Inflammatory macrophage treated with lipopolysaccharide for 4 hours (primary cell): ENCODE data around the gene LCN2.

Experiments
- DNase-seq: peaks from one replicate; pipeline ENCODE4 v3.0.0-alpha.2; 2020

LCN2 gene

DNA sequence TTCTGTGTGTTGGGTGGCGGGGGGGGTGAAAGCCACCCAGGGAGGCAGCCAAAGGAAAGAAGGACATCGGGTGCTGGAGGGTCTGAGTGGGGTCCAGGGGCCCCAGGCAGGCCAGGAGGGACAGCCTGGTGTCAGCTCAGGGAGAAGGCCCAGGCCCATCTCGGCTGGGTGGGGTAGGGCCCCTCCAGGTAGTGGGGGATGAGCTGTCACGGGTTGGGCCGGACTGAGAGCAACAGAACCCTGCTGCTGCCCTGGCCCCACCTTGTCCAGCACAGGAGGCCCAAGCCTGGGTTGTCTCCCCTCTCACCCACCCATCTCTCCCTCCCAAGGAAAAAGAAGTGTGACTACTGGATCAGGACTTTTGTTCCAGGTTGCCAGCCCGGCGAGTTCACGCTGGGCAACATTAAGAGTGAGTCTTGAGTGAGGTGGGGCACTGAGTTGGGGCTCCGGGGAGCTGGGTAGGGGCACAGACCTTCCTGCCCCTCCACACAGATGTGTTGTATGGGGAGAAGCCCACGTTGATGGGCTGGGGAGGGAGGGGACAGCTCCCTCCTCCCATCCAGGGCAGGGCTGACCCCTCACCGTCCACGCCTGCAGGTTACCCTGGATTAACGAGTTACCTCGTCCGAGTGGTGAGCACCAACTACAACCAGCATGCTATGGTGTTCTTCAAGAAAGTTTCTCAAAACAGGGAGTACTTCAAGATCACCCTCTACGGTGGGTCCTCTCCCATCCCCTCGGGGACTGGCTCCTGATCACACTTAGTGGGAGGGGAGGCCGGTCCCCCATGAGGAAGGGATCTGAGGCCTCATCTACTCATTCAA, 2.3 kb downstream of the LCN2 start:
- no peak for DNase-seq

DNA sequence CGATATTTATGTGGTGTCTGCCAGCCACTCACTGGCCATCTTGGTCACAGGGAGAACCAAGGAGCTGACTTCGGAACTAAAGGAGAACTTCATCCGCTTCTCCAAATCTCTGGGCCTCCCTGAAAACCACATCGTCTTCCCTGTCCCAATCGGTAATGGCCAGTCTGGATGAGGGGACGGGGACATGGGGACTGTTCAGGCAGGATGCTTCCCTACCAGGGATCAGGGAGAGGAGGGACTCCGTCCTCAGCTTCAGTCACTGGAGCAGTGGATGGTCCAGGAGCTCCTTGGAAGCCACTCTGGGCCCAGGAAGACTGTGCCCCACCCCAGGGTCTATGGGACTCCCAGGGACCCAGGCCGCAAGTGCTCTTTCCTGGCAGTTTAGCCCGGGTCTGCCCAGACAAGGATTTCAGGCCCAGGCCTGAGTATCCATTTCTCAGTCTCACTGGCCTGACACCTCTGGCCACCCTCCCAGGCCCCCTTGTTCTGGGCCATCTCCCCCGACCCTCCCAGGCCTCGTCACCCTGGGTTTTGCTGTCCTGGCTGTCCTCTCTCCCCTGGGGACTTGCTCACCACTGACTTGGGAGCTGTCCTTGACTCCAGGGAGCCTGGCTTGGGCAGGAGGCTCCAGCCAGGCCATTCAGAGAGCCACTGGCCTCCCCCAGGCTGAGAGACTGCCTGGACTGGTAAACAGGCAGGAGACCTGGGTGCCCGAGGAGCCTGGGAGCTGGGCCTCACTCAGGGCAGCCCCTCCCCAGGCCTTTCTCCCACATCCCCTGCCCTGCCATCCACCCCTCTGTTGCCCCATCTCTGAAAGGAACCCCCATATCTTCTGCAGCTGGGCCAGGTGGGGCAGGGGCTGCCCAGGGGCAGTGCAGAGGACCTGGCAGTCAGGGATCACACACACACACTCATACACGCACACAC, 3.1 kb downstream of the LCN2 start:
- no peak for DNase-seq

DNA sequence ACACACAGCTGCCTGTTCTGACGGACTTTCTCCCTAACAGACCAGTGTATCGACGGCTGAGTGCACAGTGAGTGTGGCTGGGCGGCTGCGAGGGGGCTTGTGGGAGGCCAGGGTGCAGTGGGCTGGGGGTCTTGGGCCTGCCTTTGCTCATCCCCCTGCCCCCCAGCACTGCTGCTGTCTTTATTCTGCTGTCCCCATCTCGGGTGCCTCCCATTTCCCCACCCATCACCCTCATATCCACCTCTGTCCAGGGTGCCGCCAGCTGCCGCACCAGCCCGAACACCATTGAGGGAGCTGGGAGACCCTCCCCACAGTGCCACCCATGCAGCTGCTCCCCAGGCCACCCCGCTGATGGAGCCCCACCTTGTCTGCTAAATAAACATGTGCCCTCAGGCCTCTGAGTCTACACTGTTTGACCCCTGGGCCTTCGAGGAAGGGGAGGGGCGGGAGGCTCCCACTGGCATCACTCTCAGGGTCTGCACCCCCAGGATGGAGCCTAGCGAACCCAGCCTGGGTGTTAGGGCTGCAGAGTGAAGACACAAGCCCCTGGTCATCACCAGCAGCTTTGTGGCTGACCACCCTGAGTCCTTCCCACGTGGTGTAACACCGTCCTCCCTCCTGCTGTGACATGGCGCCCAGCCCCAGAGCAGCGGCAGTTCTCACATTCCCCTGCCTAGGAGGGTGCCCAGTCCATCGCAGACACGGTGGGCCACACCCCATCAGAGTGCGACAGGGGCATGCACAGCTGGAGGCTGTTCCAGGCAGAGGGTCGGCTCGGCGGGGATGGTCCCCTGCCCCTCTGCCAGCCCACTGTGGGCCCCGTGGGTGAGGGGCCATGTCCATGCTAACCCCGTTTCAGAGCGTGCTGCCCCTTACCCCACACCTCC, 4.0 kb downstream of the LCN2 start:
- DNase-seq, result no peak

DNA sequence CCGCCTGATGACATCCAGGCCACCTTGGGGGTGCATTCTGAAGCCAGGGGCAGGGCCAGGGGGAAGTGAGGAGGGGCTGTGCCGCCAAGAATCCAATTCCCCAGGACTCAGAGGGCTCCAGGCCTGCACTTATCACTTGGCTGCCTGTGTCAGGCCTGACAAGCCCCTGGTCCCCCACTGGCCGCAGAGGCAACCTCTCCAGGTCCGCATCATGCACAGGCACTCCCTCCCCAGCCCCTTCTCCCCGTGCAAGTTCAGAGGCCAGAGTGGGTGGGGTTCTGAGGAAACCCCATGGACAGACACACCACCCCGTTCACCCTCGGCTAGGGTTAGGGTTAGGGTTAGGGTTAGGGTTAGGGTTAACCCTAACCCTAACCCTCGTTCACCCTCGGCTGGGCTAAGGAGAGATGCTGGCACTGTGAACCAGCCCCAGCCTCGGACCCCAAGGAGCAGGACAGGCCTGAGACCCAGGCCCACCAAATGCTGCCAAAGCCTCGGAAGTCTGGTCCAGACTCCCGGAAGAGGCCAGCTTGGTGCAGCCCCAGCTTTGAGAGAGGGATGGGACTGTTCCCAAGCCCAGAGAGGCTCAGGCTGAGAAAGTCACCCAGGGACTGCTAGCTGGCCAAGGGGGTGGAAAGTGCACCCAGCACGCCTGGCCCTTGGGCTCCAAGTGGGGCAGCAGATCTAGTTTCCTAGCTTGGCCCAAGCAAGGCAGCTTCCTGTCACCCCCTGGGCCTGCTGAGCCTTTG, 4.9 kb downstream of the LCN2 start:
- DNase-seq, result no peak

DNA sequence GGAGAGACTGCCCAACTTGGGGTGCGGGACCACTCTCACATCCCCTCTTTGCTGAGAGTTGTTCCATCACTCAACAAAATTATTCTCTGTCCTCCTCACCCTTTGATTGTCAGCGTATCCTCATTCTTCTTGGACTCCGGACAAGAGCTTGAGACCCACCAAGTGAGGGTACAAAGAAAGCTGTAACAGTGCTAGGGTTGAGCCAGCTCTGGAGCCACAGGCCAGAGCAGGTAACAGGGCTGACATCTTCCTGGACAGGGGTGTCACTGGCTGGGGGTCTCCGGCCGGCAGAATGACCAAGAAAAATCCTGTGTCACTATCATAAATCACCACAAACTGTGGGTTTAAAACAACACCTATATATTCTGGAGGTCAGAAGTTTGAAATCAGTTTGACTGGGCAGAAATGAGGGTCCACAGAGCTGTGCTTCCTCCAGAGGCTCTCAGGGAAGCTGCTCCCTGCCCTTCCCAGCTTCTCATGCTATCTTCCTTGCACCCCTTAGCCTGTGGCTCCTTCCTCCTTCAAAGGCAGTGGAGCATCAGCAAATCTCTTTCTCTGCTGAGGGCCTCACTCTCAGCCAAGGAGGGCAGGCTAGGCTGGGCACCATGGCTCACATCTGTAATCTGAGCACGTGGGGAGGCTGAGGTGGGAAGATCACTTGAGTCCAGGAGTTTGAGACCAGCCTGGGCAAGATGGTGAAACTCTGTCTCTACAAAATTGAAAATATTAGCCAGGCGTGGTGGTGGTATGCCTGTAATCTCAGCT, 6.7 kb downstream of the LCN2 start:
- DNase-seq, result no peak

DNA sequence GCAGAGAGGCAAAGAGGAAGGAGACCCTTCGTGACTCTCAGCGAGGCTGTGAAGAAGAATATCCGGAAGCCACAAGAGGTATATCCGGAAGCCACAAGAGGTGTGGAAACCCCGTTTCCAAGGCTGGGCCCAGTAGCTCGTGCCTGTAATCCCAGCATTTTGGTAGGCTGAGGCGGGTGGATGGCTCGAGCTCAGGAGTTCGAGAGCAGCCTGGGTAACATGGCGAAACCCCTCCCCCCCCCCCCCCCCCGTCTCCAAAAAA, 10.2 kb downstream of the LCN2 start:
- peak; percentile 50 for DNase-seq

DNA sequence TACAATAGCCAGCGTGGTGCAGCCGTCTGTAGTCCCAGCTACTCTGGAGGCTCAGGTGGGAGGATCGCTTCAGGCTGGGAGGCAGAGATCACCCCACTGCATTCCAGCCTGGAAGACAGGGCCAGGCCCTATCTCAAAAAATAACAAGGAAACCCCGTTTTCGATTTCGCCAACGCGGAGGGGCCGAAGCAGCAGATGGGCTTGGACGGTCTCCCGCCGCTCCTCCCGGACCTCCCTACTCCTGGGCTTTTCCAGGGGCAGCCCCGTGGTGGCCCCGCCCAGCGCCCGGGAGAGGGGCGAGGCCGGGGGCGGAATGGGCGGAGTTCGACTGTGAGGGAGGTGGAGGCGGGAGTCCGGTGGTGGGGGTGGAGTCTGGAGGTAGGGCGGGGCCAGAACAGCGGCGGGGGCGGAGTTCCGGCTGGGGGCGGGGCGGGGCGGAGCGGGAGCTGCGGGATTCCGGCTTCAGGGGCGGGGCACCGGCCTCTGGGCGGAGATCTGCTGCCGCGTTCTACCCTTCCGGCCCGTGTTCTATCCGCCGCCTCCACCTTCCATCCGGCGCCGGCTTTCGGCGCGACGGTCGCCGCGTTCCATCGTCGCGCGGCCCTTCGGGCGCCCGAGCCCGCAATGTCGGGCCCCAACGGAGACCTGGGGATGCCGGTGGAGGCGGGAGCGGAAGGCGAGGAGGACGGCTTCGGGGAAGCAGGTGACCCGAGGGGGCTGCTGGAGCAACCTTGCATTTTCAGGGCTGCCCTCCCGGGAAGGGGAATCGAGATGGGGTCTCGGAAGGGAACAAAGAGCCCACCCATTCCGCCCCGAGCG, 10.7 kb downstream of the LCN2 start, which contains the start of gene BBLN:
BBLN (plus strand) TSS at position 482 of the 819 bp plus-strand sequence; CDS start at position 625, 143 bp downstream.
- peak; percentile 88 for DNase-seq

DNA sequence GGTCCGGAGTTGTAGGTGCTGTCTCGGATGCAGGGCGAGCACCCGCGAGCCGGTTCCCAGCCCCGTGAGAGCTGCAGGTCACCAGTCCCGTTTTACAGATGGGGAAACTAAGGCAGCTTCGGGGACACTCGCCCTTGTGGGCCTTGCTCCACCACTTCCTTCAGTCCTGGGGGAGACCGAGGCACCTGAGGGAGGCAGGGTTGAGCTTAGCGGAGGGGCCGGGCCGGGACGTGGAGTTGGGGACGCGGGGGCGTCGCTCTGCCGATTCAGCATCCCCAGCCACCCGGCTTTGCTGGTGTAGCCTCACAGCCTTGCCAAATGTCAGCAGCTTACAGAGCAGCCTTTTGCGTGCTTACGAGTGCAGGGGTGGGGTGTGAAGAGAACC, 11.3 kb downstream of the LCN2 start:
- peak; percentile 39 for DNase-seq

DNA sequence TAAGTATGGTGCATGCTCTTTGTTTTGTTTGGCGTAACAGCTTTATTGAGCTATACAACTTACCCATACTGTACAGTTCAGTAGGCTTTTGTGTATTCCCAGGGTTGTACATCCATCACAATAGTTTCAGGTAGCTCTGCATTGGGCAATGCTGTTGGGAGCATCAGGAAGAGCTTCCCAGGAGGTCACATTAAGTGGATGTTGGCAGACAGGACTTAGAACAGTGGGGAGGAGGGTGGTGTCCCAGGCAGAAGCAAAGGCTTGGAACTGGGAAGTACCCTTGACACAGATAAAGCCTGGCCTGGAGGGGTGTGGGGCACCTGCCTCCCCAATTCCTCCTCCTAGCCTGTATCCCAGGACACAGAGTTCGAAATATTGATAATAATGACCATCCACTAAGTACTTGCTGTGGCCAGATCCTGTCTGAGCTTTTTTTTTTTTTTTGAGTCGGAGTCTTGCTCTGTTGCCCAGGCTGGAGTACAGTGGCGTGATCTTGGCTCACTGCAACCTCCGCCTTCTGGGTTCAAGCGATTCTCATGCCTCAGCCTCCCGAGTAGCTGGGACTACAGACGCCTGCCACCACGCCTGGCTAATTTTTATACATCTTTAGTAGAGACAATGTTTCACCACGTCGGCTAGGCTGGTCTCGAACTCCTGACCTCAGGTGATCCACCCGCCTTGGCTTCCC, 12.1 kb downstream of the LCN2 start:
- DNase-seq, result no peak

DNA sequence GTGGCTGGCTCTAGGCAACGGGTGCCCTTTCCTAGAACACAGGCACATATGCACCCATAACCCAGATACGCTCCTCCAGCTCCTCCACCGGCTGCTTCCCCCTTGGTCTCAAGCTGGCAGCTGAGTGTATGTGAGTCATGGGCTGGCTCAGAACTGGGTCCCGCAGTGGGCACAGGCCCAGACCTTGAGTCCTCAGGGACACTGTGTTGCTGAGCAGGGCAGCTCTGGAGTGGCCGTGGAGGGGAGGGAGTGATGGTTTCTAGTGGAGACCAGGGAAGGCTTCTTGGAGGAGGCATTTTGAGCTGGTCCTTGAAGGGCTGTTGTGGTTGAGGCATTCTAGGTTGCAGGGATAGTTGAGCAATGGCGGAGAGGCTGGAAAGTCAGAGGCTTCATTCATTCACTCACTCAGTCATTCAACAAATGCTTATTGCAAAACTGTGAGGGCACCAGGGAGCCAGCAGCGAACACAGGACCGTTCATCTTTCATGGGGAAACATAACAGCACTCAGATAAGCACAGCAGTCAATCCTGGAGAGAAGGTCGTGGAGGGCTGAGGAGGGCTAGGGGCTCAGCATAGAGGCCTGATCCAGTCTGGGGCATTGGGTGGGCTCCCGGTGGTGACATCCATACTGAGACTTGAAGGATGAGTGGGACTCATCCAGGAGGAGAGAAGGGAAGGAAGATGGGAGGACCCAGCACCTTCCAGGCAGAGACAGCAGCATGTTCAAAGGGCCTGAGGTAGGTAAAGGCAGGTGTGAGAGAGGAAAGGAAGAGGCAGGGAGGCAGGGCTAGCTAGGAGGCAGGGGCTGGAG, 13.2 kb downstream of the LCN2 start:
- DNase-seq, result no peak

DNA sequence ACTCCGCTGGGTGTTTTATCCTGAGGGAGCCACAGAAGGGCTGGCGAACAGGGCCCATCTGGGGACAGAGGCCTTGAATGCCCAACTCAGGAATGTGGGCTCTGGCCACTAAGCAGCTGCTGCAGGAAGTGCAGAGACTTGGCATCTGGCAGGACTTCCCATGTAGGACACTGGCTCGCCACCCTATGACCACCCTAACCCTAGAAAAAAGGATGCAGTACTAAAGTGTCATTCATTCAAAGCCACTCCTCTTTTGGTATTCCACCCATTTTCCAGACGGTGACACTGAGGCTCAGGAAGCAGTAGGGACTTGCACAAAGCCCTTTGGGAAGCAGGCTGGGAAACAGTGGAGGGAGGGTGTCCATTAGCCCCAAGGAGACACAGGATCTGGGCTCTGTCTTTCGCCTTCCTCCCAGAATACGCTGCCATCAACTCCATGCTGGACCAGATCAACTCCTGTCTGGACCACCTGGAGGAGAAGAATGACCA, 13.8 kb downstream of the LCN2 start:
- DNase-seq, result no peak

DNA sequence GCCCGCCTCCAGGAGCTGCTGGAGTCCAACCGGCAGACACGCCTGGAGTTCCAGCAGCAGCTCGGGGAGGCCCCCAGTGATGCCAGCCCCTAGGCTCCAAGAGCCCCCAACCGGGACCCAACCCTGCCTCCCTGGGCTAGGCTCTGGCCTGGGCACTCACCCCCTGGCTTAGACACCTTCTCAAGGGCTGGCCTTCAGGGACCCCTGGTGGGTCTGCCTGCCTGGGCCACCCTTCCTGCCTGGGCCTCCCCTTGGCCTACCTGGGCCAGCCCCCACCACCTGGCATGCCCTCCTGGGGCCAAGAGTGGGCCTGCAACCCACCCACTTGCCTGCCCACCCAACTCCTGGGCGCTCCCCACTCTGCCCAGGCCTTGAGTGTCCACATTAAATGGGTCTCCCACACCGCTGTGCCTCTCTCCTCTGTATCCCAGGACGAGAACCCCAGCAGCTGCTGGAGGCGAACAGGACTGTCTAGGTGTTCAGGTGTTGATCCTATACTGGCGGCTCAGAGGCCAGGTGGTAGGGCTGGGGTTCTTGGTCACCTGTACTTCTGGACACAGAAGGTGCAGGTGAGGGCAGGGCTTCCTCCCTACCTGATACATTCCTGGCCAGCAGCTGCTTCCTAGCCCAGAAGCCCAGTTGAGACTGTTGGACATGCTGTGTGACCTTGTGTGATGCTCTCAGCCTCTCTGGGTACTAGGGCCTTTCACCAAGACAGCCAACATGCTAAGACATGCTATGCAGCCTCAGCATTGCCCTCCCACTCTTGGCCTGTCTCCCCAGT, 14.5 kb downstream of the LCN2 start:
- DNase-seq, result no peak

DNA sequence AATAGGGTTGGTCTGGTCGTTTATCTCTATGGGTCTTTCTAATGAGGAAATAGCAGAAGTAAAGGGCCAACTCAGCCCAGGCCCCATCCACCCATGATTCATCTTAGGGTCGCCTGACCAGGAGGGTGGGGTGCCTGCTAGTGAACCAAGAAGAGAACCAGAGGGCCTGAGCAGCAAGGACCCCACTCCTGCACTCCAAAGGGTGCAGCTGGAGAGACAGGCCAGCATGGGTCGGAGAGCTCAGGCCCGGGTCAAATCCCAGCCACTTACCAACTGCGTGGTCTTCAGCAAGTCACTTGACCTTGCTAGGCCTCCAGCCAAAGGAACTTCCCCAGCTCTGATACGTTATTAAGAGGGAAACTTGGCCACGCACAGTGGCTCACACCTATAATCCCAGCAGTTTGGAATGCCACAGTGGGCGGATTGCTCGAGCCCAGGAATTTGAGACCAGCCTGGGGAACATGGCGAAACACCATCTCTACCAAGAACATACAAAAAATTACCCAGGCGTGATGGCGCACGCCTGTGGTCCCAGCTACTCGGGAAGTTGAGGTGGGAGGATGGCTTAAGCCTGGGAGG, 15.1 kb downstream of the LCN2 start:
- DNase-seq, result peak; percentile 36

DNA sequence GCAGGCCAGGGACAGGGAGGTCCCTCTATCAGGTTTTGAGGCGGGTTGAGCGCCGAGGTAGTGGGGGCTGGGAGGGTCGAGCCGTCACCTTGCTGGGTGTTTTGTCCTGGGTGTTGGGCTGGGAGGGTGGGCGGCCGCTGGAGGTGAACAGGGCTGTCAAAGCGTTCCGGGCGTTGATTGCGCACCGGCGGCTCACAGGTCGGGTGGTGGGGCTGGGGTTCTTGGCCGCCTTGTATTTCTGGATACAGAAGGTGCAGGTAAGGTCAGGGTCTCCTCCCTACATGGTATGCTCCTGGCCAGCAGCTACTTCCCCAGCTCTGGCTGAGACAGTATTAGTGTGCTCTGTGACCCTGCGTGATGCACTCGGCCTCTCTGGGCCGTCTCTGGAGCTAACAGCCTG, 16.9 kb downstream of the LCN2 start:
- DNase-seq, result no peak

DNA sequence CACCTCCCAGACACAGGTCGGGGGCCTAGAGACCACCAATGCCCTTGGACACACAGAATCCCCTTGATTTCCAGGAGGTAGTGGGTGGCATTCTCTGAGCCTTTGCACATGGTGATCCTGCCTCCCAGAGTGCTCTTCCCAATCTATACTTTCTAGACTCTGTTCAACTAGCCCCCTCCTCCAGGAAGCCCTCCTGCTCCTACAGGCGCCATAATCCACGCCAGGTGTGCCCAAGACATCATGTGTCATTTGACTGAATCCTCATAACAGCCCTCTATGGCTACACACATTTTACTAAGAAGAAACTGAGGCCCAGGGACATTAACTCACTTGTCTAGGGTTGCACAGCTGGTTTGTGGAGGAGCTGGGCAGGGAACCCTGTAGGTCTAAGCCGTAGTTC, 18.0 kb downstream of the LCN2 start:
- DNase-seq, result no peak

DNA sequence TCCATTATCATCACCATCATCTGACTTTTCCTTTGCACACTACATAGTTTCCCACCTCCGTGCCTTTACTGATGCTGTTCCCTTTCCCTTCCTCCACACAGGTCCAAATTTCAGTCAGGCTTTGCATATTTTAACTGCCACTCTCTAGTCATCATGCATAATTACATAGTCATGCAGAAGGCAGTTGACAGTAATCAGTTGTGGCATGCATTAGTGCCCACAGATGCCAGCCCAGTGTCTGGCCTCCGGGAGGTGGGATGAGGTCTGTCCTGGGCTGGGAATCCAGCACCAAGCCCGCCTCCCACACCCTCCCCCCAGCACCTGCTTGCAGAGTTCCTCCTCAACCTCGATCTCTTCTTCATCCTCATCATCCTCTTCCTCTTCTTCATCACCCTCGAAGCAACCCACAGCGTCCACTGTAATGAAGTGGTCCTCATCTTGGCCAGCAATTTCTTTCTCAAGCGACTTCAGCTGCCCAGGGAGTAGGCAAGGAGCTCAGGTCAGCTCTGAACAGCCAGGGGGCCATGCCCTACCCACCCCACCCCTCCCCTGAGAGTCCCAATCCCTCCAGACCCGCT, 19.6 kb downstream of the LCN2 start:
- DNase-seq, result no peak

DNA sequence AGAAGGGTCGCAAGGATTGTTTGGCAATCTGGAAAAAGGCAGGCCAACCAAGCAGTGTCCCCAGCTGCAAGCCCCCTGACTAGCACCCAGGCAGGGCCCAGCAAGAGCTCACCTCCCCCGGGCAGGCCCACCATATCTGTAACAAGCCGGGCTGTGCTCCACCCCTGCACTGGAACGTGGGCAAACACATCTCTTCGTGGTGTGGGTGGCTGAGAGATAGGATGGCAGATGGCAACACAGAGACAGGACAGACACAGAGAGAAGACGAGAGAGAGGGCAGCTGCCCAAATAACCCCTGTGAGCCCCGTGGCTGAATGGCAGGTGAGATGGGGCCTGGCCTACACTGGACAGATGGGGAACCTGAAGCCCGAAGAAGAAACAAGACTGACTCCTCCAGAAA, 20.2 kb downstream of the LCN2 start:
- no peak for DNase-seq
